Activated CD4-positive, alpha-beta T cell treated with anti-CD3 and anti-CD28 coated beads for 48 hours (primary cell): ENCODE results near the gene KIAA0753.
"Not testable (repeated sequence)": the region's sequence is repeated elsewhere in the genome, so short reads cannot be mapped to it uniquely, and the experiment has no call there.

Experiments
- DNase-seq: peaks from one replicate; pipeline ENCODE4 v3.0.0-alpha.2; 2020

Gene KIAA0753

DNA sequence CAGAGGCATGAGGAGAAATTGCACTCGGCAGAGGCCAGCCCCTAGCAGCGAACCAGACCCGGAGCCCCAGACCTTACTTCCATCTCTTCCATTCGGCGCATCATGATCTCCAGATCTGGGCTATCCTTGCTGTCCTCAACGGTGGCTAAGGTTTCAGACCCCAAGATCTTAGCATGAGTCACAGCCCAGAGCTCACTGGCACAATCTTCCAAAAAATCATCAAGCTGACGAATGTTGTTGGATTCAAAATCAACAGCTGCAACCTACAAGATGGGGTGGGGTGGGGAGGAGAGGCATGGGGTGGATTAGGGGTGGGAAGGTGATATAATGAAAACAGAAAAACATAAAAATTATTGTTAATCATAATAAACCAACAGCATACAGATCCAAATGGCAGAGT, 44.4 kb downstream of the KIAA0753 start:
- DNase-seq, result no peak

DNA sequence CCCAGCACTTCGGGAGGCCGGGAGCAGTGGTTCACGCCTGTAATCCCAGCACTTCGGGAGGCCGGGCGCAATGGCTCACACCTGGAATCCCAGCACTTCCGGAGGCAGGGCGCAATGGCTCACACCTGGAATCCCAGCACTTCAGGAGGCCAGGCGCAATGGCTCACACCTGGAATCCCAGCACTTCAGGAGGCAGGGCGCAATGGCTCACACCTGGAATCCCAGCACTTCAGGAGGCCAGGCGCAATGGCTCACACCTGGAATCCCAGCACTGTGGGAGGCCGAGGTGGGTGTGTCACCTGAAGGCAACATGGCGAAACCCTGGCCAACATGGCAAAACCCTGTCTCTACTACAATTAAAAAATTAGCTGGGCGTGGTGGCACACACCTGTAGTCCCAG, 47.1 kb downstream of the KIAA0753 start:
- DNase-seq, result not testable (repeated sequence)

DNA sequence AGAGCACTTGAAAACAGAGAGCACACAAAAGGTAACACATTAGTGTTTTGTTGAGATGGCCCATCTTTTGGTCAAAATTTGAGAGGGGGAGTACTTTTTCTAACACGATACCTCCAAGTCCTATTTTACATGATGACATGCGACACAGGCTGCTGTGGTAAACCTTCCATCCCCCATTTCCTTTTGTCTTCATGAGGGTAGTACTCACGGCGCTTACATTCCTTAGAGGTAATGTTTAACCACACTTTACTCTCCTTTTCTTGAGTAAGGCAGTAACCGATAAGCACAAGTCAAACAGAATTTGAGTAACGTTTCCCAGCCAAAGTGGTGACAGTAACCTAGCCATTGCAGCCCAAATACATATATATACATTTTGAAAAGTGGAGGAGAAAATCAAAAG, 48.3 kb downstream of the KIAA0753 start:
- no peak for DNase-seq

DNA sequence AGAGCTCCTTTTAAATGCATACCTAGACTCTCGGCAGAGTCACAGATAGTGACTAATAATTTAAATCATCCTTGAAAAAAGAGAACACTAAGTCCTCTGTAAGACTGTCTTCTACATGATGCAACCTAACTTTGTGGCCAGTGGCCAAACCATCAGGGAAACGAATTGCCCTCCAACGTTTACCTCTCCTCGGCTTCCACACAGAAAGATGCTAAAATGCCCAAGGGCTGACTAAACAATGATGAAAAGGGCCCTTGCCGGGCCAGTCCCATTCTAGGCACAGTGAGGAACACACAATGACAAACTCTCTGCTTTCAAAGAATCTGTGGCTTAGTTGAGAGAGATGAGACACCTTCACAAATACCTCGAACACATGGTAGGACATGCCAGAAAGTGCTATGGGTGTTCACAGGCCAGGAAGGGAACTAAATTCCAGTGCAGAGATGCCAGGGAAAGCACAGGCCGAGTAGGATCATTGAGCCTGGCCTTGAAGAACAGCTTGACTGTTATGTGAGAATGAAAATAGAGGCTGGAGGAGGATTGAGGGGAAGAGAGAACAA, 48.8 kb downstream of the KIAA0753 start:
- DNase-seq, result no peak

DNA sequence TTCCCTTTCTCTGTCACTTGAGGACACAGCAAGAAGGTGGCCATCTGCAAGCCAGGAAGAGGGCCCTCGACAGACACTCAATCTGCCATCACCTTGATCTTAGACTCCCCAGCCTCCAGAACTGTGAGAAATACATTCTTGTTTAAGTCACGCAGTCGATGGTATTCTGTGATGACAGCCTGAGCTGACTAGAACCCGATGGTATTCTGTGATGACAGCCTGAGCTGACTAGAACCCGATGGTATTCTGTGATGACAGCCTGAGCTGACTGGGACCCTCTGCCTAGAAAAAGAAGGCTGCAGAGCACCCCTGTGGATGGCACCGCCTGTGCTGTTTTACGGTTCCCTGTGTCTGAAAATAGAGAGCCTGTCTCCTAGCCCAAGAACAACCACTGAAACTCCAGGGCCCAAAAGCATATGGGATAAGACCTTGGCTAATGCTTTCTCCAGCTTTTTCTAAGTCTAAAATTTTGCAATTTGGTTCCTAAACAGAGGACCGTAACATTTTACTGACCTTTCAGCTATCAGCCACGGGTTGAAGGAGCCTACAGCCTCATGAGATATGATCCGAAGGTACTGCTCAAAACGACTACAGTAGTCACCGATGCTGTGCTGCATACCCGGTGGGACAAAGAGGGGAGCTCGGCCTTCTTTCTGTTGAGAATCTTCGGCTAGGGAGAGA, 51.1 kb downstream of the KIAA0753 start:
- DNase-seq, result no peak

DNA sequence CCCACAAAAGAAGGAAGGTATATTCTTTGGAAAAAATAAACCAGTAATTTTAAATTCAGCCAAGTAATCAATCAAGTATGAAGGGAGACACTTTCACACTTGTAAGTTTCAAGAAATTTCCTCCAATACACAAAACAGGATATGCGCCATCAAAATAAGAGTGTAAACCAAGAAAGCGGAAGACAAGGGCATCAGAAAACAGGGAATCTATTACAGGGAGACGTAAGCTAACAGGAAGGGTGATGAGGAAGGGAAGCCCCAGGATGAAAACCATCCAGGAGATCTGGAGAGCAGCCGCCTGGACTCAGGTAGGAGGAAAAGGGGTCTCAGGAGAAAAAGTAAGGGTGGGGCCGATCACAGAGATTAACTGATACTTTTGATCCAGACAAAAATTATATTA, 52.3 kb downstream of the KIAA0753 start:
- DNase-seq, result no peak

DNA sequence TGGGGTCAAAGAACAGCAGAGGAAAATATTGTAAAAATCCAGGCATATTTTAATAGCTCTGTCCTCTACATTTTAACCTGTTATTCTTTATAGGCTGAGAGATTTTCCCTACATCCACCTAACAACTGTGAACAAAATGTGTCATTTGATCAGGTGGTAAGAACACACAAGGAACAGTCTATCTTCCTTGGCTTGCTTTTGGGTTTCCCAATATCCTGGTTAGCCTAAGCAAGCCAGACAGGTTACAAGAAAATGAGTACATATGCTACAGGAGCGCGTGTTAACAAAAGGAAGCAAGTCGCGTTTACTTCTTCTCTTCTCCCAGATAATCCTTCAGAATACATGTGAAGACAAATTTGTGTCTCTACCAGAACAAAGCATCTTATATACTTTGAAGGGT, 53.2 kb downstream of the KIAA0753 start:
- DNase-seq, result no peak

DNA sequence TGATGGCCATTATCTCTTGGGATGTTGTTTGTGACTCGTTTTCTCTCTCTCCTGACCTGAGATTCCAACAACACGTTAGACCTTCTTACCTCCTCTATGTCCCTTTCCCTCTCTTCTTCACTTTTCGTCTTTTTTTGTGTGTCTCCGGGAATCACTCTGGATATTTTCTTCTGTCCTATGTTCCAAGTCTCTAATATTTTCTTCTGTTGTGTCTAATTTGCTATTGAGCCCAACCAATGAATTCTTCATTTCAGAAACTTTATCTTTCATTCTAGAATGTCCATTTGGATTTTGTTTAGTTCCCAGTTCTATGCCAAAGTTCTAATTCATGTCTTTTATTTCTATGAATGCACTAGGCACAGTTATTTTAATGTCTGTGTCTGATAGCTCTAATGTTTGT, 57.1 kb downstream of the KIAA0753 start:
- DNase-seq, result no peak

DNA sequence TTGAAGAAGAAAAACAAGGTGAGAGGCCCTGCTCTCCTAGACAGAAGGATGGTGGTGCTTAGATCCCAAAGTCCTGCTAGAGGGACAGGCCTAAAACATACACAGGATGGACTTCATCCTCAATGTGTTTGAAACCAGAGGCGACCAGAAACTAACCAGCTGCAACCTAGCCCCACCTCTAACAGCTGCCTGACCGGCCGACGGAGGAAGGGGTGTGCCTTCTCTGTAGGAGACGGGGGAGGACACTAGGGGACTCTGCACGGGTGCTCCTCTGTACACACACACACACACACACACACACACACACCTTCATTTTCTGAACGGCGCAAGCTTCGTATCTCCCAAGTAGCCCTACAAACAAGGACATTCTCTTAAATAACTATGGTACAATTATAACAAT, 59.9 kb downstream of the KIAA0753 start:
- DNase-seq, result no peak

DNA sequence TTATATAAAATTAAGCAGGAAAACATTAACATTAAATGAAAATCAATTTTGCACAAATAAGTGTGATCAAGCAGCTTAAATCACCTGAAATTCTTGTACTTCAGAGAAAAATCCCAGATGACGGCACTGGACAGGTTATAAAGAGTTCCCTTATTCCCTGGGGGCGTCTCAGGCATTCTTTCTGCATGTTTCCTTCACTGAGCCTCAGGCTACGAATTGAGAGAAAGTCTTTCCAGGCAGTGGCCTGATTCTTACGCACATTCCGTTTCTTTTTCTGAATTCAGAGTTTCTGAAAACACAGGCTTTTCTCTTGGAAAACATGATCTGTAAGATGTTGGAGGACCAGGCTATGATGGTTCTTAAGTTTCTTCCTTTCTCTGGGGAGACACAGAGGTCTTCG, 62.0 kb downstream of the KIAA0753 start:
- no peak for DNase-seq

DNA sequence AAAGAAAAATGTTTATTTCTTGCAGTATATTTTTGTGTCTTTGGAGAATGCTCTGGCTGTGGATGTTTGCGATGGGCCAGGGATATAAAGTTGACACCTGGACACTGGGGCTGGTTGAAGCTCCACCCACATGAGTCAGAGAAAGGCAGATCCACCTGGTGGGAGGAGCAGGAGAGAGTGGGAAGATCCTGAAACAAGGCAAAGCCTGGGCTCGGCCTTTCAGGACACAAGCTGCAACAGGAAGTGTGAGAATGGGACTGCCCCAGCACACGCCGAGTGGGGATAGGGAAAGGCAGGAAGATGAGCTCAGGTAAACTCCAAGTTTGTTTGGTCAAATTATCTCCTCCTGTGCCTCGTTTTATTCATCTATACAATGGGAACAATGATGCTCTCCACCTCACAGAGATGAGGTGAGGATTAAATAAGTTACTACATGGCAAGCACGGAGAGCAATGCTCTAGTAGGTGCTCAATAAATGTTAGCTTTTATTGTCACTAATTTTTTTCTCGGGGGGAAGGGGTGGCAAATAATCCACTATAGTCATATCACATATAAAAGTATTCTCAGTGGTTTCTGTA, 62.7 kb downstream of the KIAA0753 start:
- DNase-seq, result no peak

DNA sequence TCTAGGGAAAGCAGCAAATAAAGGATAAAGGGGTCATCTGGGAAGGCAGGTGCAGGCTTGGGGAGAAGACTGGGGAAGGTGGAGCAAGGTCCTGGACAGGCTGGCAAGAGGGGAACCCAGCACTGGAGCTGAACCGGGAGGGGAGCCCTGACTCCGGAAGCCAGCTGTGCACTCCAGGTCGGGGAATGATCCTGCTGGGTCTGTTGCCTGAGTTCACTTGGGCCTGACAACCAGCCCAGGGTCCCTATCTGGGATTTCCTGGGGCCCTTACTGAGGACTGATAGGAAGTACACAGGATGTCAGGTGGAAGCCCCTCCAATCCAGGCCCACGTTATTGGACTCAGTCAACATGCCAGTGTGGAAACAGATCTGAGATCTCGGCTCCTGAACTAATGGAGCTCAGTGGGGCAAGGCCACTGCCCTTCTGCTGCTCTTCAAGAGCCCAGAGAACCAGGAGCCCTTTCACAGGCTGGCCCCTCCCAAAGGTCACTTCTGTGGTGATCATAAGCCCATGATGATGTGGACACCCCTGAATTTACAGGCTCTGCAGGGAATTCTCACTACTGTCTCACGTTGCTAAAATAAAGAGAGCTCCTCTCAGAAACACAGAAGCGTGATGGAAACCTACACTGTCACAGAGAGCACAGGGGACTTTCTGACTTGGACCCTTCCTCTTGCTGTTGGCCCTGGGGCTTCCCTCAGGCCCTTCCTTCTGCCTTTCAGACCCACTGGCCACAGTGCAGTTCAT, 64.3 kb downstream of the KIAA0753 start:
- DNase-seq, result no peak

DNA sequence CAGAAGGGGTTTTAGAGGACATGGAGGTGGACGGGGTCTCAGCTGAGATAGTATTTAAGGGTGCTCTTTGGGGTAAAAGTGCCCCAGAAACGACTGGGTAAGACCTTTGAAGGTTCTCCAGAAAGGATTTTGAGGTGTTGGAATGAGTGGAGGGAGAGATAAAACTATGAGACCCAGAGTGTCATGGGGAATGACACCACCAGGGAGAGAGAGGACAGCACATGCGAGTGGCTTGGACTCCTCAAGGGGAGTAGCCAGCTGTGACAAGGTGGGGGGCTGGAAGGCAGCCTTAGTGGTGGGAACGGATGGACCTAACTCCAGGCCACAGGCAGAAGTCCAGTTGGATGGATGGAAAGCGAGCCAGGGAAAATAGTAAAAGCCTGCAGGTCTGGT, 64.9 kb downstream of the KIAA0753 start:
- DNase-seq, result no peak

DNA sequence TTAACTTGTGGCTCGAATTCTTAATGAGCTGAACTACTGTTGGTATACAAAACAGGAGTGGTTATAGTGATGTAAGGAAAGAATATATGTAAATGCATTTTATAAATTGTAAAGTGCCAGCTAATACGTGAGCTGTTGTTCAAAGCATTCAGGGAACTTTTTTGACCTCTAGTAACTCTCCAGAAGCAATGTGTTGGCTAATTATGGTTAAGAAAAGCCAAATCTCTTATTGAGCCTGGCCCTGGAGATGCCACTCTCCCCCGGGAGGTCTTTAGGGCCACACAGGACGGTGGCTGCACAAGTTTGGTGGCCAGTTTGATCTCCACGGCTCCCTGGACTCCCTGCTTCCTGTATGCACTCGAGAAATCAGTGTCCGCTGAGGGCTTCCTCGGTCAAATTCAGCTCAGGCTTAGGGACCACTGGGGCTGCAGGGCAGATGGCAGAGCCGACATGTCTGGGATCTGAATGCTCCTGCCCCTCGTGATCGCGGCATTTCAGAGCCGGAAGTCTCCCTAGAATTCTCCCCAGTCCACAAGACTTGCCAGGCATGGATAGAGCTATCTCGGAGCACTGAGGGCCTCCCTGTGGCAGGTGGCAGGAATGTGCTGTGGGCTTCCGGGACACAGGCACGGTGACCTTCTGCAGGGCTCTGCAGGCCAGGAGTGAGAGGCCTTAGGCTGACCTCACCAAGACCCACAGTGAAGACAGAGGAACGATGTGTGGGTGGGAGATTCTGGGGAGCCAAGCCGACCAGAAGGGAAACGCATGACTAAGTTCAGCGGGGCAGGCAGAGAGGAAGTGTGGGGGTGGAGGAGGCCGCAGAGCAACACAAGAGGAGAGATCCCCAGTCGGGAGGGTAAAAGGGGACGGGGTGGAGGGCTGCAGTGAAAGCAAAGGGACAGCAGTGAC, 65.6 kb downstream of the KIAA0753 start:
- peak; percentile 65 for DNase-seq

DNA sequence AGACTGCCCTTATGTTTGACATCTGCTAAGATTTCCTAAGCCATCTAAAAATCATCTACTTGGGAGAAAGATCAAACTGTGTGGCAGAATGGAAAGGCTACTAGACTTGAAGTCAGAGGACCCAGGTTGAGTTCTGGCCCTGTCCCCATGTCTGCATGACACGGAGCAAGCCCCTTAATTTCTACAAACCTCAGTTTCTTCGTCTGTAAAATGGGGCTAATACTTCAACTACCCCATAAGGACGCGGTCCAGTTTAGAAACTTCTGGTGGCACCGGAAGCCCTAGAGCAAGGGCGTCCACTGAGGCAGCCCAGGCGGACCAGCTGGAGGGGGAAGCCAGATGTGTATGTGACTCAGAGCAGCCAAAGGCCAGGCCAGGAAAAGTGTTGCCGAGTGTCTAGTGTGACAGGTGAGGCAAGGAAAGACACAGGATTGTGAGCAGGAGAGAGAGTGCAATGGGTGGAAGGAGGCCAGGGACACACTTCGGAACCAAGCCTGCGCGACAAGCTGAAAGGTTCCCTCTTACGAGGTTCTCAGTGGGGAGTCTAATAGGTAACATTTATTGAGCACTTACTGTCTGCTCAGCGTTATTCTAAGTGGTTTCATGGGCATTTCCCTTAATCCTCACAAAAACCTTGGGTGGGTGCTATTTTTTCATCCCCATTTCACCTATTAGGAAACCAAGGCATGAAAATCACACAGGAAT, 66.4 kb downstream of the KIAA0753 start:
- no peak for DNase-seq

DNA sequence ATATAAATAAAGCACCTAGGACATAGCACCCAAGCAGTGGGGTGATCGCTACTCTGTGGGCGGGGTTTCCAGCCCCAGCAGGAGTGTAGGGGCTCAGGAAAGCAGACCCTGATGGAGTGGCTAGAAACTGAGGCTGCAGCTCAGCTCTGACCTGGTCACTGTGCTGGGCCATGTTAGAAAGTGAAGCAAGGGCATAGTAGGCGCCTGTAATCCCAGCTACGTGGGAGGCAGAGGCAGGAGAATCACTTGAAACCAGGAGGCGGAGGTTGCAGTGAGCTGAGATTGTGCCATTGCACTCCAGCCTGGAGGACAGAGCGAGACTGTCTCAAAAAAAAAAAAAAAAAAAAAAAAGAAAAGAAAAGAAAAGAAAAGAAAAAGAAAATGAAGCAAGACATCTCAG, 67.0 kb downstream of the KIAA0753 start:
- DNase-seq, result not testable (repeated sequence)

DNA sequence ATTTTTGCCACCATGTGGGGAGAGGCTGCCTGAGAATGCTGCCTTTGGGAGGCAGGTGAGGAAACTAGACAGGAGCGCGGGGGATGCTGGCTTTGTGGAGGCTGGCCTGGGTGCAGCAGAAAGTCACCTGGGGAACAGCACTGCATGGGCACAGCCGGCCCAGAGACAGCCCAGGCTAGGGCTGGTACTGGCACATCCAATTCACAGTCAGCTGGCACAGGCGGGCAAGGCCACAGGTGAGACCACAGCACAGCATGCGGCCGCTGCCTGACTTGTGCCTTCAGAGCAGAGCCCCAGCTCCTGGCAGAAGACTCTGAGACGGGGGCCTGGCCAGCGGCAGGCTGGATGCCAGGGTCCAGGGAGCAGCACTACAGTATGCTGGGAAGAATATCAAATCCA, 67.5 kb downstream of the KIAA0753 start:
- DNase-seq, result no peak

DNA sequence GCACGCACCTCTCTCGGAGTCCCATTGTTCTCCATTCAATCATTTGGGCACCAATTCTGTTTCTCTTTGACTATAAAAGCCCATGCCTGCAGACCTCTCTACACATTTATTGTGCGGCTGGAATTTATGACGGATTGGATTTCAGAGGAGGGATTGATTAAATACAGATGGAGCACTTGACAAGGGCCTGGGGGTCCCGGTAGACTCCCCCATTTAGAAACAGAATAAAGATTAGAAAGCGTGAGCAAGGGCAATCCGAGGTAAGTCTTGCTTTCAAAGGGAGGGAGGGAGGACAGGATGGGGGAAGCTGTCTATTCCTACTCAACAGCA, 69.1 kb downstream of the KIAA0753 start:
- no peak for DNase-seq

DNA sequence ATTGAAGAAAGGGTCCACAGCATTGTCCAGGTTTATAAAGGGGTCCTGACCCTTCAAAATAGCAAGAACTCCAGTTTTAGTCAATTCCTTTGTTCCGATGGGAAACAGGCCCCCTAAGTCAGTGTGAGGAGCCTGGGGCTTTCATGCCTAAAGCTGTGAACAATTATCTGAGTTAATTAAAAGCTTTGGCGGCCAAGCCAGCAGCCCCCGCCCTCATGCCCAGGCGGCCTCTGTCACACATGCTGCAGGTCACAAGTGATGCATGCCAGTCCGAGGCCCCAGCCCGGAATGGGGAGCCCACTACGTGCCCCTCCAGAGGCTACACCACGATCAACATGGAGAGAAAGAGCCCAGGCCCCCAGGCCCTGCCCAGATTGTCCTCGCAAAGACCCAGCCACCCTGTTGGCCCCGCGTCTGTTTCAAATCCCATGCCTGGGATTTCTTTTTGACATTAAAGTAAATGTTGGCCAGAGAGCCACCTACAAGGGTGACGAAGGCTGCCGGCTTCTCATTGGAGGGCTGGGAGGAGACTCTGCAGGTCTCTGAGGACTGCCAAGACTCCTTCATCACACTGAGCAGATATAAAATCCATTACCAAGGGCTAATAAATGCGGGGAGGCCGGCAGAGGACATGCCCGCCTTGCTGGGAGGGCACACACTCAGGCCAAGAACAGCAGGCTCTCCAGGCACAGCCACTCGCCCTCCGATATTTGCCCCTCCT, 69.6 kb downstream of the KIAA0753 start:
- no peak for DNase-seq

DNA sequence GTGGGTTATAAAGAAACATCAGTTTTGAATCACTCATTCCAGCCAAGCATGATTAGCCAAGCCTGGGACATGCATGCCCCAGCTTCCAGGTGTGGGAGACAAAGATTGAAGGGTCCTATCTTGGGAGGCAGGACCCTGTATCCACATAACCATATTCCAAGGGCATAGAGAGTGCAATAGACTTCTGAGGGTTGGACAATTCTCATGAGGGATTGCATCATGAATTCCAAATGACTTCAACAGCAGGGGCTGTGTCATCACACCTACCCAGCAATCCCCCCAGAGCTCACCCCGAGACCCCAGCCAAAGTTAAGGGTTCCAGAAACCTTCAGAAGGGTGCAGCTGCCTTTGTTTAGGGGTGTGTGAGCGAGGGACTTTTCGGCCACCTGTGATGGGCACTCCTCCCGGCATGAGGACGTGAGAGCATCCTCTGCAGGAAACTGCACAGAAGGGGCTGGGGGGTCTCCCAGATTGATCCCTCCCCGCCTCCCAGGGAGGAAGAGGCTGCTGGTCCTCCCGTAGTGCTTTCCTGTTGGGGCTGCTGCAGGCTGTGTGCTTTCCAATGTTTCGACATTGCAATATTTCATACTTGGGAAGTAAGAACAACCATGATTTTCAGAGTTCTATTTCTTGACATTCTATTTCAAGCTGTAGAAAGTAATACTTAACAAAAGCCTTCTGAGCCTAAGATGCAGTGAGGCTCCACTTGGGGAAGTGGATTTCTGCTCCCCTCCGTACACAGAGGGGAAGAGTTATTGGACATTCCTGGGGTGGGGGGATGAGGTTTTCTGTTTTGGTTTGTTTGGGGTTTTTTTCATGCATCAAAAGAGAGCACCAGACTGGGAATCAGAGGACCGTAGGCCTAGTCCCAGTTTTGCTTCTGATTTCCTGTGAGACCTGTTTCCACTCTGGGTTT, 70.9 kb downstream of the KIAA0753 start:
- DNase-seq, result no peak
